ENCODE results near the gene NDUFA11. TPM values are rescaled to one million over a fixed set of nuclear protein-coding genes. Genes with fewer than 3 reads are reported as not detected.

The NDUFA11 gene
- total and polyA plus RNA-seq, 9 of the 15 experiments (the other 6 are each of a cell fraction or from before 2014, with no cell fraction given): 63.3 to 486 (median 274) TPM

DNA sequence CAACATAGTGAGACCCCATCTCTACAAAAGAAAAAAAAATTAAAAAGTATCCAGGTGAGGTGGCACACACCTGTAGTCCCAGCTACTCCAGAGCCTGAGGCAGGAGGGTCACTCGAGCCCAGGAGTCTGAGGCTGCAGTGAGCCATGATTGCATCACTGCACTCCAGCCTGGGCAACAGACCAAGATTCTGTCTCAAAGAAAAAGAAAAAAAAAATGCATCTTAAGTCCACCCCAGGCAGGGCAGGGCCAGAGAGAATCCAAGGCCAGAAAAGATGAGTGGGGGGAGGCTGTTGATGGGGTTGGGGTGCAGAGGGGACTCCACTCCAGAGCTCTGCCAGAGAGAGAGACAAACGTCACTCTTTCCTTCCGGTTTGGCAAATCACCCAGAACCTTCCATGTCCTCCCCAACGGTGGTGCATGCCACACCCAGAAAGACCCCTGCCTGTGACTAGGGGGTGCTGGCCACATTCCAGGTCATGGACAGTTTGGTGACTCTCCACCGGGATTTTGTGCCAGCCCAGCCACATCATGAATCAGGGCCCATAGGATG, 52.8 kb downstream of the NDUFA11 start (continued):
- TF ChIP-seq, protein P1, sequence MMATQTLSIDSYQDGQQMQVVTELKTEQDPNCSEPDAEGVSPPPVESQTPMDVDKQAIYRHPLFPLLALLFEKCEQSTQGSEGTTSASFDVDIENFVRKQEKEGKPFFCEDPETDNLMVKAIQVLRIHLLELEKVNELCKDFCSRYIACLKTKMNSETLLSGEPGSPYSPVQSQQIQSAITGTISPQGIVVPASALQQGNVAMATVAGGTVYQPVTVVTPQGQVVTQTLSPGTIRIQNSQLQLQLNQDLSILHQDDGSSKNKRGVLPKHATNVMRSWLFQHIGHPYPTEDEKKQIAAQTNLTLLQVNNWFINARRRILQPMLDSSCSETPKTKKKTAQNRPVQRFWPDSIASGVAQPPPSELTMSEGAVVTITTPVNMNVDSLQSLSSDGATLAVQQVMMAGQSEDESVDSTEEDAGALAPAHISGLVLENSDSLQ (IDR thresholded peaks at IDR 0.05): no peak
- TF ChIP-seq EGR1 (conservative IDR thresholded peaks at IDR 0.05): no peak
- TF ChIP-seq, protein P2, sequence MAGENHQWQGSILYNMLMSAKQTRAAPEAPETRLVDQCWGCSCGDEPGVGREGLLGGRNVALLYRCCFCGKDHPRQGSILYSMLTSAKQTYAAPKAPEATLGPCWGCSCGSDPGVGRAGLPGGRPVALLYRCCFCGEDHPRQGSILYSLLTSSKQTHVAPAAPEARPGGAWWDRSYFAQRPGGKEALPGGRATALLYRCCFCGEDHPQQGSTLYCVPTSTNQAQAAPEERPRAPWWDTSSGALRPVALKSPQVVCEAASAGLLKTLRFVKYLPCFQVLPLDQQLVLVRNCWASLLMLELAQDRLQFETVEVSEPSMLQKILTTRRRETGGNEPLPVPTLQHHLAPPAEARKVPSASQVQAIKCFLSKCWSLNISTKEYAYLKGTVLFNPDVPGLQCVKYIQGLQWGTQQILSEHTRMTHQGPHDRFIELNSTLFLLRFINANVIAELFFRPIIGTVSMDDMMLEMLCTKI (IDR thresholded peaks at IDR 0.05; ENCODE audit: partially characterized antibody): no peak
- TF ChIP-seq, protein P3, sequence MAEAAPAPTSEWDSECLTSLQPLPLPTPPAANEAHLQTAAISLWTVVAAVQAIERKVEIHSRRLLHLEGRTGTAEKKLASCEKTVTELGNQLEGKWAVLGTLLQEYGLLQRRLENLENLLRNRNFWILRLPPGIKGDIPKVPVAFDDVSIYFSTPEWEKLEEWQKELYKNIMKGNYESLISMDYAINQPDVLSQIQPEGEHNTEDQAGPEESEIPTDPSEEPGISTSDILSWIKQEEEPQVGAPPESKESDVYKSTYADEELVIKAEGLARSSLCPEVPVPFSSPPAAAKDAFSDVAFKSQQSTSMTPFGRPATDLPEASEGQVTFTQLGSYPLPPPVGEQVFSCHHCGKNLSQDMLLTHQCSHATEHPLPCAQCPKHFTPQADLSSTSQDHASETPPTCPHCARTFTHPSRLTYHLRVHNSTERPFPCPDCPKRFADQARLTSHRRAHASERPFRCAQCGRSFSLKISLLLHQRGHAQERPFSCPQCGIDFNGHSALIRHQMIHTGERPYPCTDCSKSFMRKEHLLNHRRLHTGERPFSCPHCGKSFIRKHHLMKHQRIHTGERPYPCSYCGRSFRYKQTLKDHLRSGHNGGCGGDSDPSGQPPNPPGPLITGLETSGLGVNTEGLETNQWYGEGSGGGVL (CRISPR knock-in tag; IDR thresholded peaks at IDR 0.05): no peak
- TF ChIP-seq MAFF (IDR thresholded peaks at IDR 0.05; ENCODE audit: low read length): no peak
- no peak for TF ChIP-seq POLR2A (conservative IDR thresholded peaks at IDR 0.05)
- no peak for TF ChIP-seq MTA1 (IDR thresholded peaks at IDR 0.05; ENCODE audit: borderline replicate concordance)
- TF ChIP-seq ARID1B (IDR thresholded peaks at IDR 0.05): 0 out of 2 replicates have a peak, but pooled peaks have one; percentile 10
- TF ChIP-seq ZFP30 (CRISPR knock-in tag; IDR thresholded peaks at IDR 0.05; ENCODE audit: borderline replicate concordance): no peak
- no peak for TF ChIP-seq ETS2 (tag; IDR thresholded peaks at IDR 0.05; ENCODE audit: borderline replicate concordance, poor library complexity, severe bottlenecking)
- TF ChIP-seq BACH1 (tag; IDR thresholded peaks at IDR 0.05): no peak
- TF ChIP-seq SMARCB1 (IDR thresholded peaks at IDR 0.05; ENCODE audit: insufficient read length, low read depth): no peak
- no peak for TF ChIP-seq ZZZ3 (IDR thresholded peaks at IDR 0.05)
- TF ChIP-seq ESRRB (CRISPR knock-in tag; IDR thresholded peaks at IDR 0.05; ENCODE audit: borderline replicate concordance): no peak
- TF ChIP-seq, protein P4, sequence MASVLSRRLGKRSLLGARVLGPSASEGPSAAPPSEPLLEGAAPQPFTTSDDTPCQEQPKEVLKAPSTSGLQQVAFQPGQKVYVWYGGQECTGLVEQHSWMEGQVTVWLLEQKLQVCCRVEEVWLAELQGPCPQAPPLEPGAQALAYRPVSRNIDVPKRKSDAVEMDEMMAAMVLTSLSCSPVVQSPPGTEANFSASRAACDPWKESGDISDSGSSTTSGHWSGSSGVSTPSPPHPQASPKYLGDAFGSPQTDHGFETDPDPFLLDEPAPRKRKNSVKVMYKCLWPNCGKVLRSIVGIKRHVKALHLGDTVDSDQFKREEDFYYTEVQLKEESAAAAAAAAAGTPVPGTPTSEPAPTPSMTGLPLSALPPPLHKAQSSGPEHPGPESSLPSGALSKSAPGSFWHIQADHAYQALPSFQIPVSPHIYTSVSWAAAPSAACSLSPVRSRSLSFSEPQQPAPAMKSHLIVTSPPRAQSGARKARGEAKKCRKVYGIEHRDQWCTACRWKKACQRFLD (CRISPR knock-in tag; IDR thresholded peaks at IDR 0.05): no peak
- TF ChIP-seq ZC3H11A (IDR thresholded peaks at IDR 0.05; ENCODE audit: low read depth, low read length): no peak
- TF ChIP-seq, protein P5, sequence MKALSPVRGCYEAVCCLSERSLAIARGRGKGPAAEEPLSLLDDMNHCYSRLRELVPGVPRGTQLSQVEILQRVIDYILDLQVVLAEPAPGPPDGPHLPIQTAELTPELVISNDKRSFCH (CRISPR knock-in tag; IDR thresholded peaks at IDR 0.05): no peak
- TF ChIP-seq, protein P5 (tag; IDR thresholded peaks at IDR 0.05): no peak
- TF ChIP-seq CEBPG (CRISPR knock-in tag; IDR thresholded peaks at IDR 0.05): peak; percentile 87
- peak; percentile 88 to 97 for TF ChIP-seq CEBPG (tag; conservative IDR thresholded peaks at IDR 0.05 in 1 of 2, IDR thresholded peaks at IDR 0.05 in 1 of 2)
- no peak for TF ChIP-seq TSC22D4 (tag; IDR thresholded peaks at IDR 0.05)
- no peak for TF ChIP-seq NCOA4 (IDR thresholded peaks at IDR 0.05; ENCODE audit: partially characterized antibody)
- no peak for TF ChIP-seq HCFC1 (IDR thresholded peaks at IDR 0.05; ENCODE audit: low read depth, low read length)
- no peak for TF ChIP-seq FOXJ2 (tag; IDR thresholded peaks at IDR 0.05)
- peak; percentile 50; the same call in 1 of the 2 replicates for TF ChIP-seq ZEB2 (IDR thresholded peaks at IDR 0.05)

All from K562 (cell line).